UCSD-AML1 (cell line): ENCODE data around the gene PRDM15.

Source experiments
- DNase-seq: peaks from one replicate; lab custom pipeline; 2025; ENCODE audit not compliant: unreplicated experiment; lab: John Stamatoyannopoulos, UW

The PRDM15 gene

GRCh38 chr21:41783476-41784180, 95.5 kb downstream of the PRDM15 start:
- DNase-seq = no peak

- DNase-seq = no peak
Observed at GRCh38 chr21:41781050-41781410, 98.1 kb downstream of the PRDM15 start.

- no peak for DNase-seq
Observed at GRCh38 chr21:41780337-41781049, 98.7 kb downstream of the PRDM15 start.

GRCh38 chr21:41779659-41780058, 99.5 kb downstream of the PRDM15 start:
- no peak for DNase-seq

GRCh38 chr21:41778930-41779600, 100.1 kb downstream of the PRDM15 start:
- no peak for DNase-seq

- DNase-seq = peak; percentile 34
Observed at GRCh38 chr21:41777951-41778815, 101.0 kb downstream of the PRDM15 start.

- no peak for DNase-seq
Observed at GRCh38 chr21:41776778-41777177, 102.4 kb downstream of the PRDM15 start.

GRCh38 chr21:41775149-41775472, 104.0 kb downstream of the PRDM15 start:
- DNase-seq = no peak

- no peak for DNase-seq
Observed at GRCh38 chr21:41774467-41775148, 104.5 kb downstream of the PRDM15 start.

- no peak for DNase-seq
Observed at GRCh38 chr21:41772351-41773080, 106.6 kb downstream of the PRDM15 start.

- no peak for DNase-seq
Observed at GRCh38 chr21:41771625-41771945, 107.6 kb downstream of the PRDM15 start.

- DNase-seq = no peak
Observed at GRCh38 chr21:41770901-41771624, 108.1 kb downstream of the PRDM15 start.

GRCh38 chr21:41769933-41770332, 109.2 kb downstream of the PRDM15 start:
- DNase-seq = no peak

- DNase-seq = no peak
Observed at GRCh38 chr21:41769521-41769920, 109.6 kb downstream of the PRDM15 start.

- no peak for DNase-seq
Observed at GRCh38 chr21:41769111-41769510, 110.0 kb downstream of the PRDM15 start.

GRCh38 chr21:41768437-41769042, 110.6 kb downstream of the PRDM15 start:
- peak; percentile 33 for DNase-seq

GRCh38 chr21:41767606-41768436, 111.3 kb downstream of the PRDM15 start:
- DNase-seq = no peak

GRCh38 chr21:41766883-41767605, 112.1 kb downstream of the PRDM15 start, which contains the start of gene RIPK4:
RIPK4 (minus strand) TSS chr21:41767052; CDS start chr21:41767041, 11 bp downstream.
- DNase-seq = no peak
